B cell (primary cell): ENCODE results near the gene OR6C2.

Source experiments
- CTCF ChIP-seq: fragments of 200-600 bp; IDR thresholded peaks from one replicate; pipeline ENCODE4 v1.8.0; 2022; ENCODE audit warnings: antibody characterized with exemption, mild to moderate bottlenecking
- EZH2 ChIP-seq: IDR thresholded peaks from 2 replicates; pipeline ENCODE4 v1.6.1; 2012; ENCODE audit warnings: borderline replicate concordance, low read depth, mild to moderate bottlenecking, moderate library complexity, low read length; ENCODE audit not compliant: insufficient read depth, poor library complexity, severe bottlenecking

GRCh38 chr12:55467836-55468235 is 24.0 kb downstream of the OR6C2 start:
- TF ChIP-seq CTCF (no peak), EZH2 (no peak)
